ENCODE measurements around the gene NPAS3.

Gene NPAS3

DNA sequence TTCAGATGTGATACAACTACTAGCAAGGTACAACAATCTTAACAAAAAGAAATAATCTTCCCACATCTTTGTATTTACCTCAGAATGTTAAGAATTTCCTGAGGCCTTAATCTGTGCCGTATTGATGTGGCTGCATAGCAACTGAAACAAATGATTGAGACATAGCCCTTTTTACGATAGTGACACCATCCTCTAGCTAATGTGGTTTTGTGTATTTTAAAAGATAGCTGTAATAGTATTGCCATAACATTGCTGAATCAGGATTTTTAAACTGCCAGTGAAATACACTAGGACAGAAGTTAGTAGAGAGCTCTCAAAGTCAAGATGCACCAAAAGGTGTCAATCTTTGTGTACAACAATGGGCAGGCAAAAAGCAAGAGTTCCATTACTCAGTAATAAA lies 11.9 kb downstream of the NPAS3 start:
- Histone ChIP-seq H3K27ac (no peak overlapping the region), H3K9ac (ENCODE audit: insufficient read length) (no peak overlapping the region), H3K4me3 (no peak overlapping the region), H3K36me3 (ENCODE audit: insufficient read depth, low read length) (no peaks in the 10 kb centered on the region), H3K9me3 (ENCODE audit: low read depth, low read length) (no peaks in the 10 kb centered on the region)
- TF ChIP-seq EZH2 (IDR thresholded peaks at IDR 0.05), result no peak
- no peak for TF ChIP-seq POLR2AphosphoS5 (IDR thresholded peaks at IDR 0.05; ENCODE audit: borderline replicate concordance, low read depth, low read length)
- TF ChIP-seq FOXP2 (optimal IDR thresholded peaks at IDR 0.05; ENCODE audit: control extremely low read depth, extremely low read length, insufficient read depth), result no peak
- no peak for DNase-seq (ENCODE audit: low read depth, low spot score)

DNA sequence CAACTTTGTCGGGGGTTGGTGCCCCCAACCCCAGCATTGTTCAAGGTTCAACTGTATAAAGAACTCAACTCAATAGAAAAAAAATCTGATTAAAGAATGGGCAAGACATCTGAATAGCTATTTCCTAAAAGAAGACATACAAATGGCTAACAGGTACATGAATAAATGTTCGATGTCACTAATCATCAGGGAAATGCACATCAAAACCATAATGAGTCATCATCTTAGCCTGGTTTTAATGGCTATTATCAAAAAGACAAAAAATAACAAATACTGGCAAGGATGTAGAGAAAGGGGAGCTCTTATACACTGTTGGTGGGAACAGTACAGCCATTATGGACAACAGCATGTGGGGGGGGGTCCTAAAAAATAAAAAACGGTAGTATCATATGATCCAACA lies 28.7 kb downstream of the NPAS3 start:
- no peak overlapping the region for H3K27ac ChIP-seq
- no peaks in the 10 kb centered on the region for H3K9me3 ChIP-seq (ENCODE audit: low read depth, low read length)
- no peaks in the 10 kb centered on the region for H3K36me3 ChIP-seq (ENCODE audit: insufficient read depth, low read length)
- TF ChIP-seq POLR2AphosphoS5 (IDR thresholded peaks at IDR 0.05; ENCODE audit: borderline replicate concordance, low read depth, low read length), result no peak
- no peak for TF ChIP-seq FOXP2 (optimal IDR thresholded peaks at IDR 0.05; ENCODE audit: control extremely low read depth, extremely low read length, insufficient read depth)
- no peak for TF ChIP-seq EZH2 (IDR thresholded peaks at IDR 0.05)
- no peak for DNase-seq (ENCODE audit: low read depth, low spot score)
- no peak overlapping the region for H3K4me3 ChIP-seq
- no peak overlapping the region for H3K9ac ChIP-seq (ENCODE audit: insufficient read length)

DNA sequence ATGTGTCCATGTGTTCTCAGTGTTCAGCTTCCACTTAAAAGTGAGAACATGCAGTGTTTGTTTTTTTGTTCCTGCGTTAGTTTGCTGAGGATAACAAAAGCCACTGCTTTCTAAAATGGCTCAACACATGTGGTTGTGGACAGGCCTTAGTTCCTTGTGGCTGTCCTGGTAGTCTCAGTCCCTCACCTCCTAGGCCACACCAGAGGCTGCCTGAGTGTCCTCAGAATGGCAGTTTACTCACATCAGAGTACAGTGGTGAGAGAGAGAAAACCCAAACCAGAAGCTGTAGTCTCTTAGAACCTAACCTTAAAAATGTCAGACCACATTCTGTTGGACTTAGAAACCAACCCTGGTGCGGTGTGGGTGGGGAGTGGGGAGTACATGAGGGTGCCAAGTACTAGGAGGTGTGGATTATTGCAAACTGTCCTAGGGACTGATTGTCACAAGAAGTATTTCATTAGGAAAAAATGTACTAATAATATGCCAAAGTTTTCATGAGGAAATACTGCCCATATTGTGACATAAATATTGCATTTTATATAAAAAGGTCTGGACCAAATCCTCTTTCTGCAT lies 30.4 kb downstream of the NPAS3 start:
- TF ChIP-seq FOXP2 (optimal IDR thresholded peaks at IDR 0.05; ENCODE audit: control extremely low read depth, extremely low read length, insufficient read depth) (no peak), EZH2 (IDR thresholded peaks at IDR 0.05) (no peak), POLR2AphosphoS5 (IDR thresholded peaks at IDR 0.05; ENCODE audit: borderline replicate concordance, low read depth, low read length) (no peak)
- Histone ChIP-seq H3K9ac (ENCODE audit: insufficient read length) (no peak overlapping the region), H3K4me3 (no peak overlapping the region)

DNA sequence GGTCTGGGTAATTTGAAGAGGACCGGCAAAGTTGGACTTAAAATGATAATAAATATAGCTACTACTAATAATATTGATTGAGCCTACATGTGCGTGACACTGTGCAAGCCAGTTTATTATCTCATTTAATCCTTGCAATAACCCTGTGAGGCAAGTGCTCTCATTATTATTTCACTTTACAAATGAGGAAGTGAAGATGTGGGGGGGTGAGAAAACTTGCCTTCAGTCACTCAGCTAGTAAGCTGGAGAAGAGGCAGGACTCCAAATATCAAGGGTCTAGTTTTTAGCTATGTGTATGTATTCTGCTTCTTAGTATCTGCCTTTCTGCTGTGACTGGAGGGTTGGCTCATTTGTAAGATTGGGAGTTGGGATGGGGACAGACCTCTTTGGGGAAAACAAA lies 39.2 kb downstream of the NPAS3 start:
- TF ChIP-seq POLR2AphosphoS5 (IDR thresholded peaks at IDR 0.05; ENCODE audit: borderline replicate concordance, low read depth, low read length), result no peak
- TF ChIP-seq EZH2 (IDR thresholded peaks at IDR 0.05), result no peak
- H3K9me3 ChIP-seq (ENCODE audit: low read depth, low read length), result no peaks in the 10 kb centered on the region
- no peak overlapping the region for H3K9ac ChIP-seq (ENCODE audit: insufficient read length)
- no peak for DNase-seq (ENCODE audit: low read depth, low spot score)
- H3K4me3 ChIP-seq, result no peak overlapping the region
- H3K36me3 ChIP-seq (ENCODE audit: insufficient read depth, low read length), result no peaks in the 10 kb centered on the region
- no peak overlapping the region for H3K27ac ChIP-seq

More for the DNA sequence above, 30.4 kb downstream of the NPAS3 start:
- Histone ChIP-seq H3K36me3 (ENCODE audit: insufficient read depth, low read length) (no peaks in the 10 kb centered on the region), H3K9me3 (ENCODE audit: low read depth, low read length) (no peaks in the 10 kb centered on the region), H3K27ac (no peak overlapping the region)
- no peak for DNase-seq (ENCODE audit: low read depth, low spot score)

DNA sequence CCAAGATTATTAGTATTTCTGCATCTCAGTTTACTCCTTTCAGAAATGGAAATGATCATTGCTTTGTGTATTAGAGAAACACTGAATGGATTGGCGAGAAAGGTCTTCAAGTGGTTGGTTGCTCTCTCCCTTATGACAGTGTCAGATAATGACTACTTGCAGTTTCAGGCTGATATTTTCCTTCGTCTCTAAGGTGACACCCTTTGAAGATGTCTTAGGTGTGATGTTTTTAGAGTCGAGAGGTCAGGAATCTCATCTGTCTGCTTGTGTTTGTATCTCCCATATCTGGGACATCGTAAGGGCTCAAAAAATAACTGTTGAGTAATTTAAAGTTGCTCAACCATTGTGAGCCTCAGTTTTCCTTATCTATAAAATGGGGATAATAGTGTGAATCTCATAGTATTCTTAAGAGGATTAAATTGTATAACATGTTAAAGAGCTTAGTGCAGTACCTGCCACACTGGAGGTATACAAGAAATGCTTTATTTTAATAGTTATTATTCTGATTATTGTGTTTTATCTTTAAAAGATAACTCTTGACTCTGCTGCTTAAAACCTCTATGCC lies 40.1 kb downstream of the NPAS3 start:
- H3K9me3 ChIP-seq (ENCODE audit: low read depth, low read length), result no peaks in the 10 kb centered on the region
- no peak overlapping the region for H3K9ac ChIP-seq (ENCODE audit: insufficient read length)
- no peak overlapping the region for H3K4me3 ChIP-seq
- TF ChIP-seq FOXP2 (optimal IDR thresholded peaks at IDR 0.05; ENCODE audit: control extremely low read depth, extremely low read length, insufficient read depth) (no peak), POLR2AphosphoS5 (IDR thresholded peaks at IDR 0.05; ENCODE audit: borderline replicate concordance, low read depth, low read length) (no peak), EZH2 (IDR thresholded peaks at IDR 0.05) (no peak)
- H3K27ac ChIP-seq, result no peak overlapping the region
- DNase-seq (ENCODE audit: low read depth, low spot score), result no peak
- no peaks in the 10 kb centered on the region for H3K36me3 ChIP-seq (ENCODE audit: insufficient read depth, low read length)

DNA sequence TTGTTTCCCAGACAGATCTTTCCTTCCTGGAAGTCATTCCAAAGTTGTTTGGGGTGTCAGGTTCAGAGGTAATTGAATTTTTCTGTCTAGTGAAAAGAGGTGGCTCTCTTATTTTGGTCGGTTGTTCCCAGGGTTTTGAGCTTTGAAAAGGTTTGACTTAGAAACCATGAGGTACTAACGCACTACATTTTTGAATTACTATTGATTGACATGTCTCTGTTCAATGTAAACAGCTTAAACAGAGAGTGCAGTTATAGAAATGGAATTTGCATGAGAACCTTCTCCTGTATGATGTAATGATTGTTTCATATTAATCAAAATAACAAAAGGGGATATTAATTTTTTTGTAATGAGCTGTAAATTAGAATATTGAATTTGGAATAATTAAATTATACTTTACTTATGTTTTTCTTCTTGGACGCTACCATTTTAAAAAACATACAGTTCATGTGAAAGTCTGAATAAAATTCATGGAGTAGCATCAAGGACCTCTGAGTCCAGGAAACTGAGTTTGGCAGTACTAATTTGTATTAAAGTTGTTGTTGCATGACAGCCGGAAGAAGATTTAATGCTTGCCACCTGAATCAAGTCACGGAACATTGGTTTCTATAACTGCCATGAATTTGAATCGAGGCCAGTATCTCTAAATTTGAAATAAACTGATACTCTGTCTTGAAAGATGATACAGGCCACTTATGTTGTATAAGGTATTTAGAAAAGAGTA lies 41.7 kb downstream of the NPAS3 start:
- TF ChIP-seq FOXP2 (optimal IDR thresholded peaks at IDR 0.05; ENCODE audit: control extremely low read depth, extremely low read length, insufficient read depth), result no peak
- no peak for TF ChIP-seq POLR2AphosphoS5 (IDR thresholded peaks at IDR 0.05; ENCODE audit: borderline replicate concordance, low read depth, low read length)
- no peak for TF ChIP-seq EZH2 (IDR thresholded peaks at IDR 0.05)
- Histone ChIP-seq H3K36me3 (ENCODE audit: insufficient read depth, low read length) (no peaks in the 10 kb centered on the region), H3K4me3 (no peak overlapping the region), H3K9me3 (ENCODE audit: low read depth, low read length) (no peaks in the 10 kb centered on the region), H3K9ac (ENCODE audit: insufficient read length) (no peak overlapping the region), H3K27ac (no peak overlapping the region)
- no peak for DNase-seq (ENCODE audit: low read depth, low spot score)

DNA sequence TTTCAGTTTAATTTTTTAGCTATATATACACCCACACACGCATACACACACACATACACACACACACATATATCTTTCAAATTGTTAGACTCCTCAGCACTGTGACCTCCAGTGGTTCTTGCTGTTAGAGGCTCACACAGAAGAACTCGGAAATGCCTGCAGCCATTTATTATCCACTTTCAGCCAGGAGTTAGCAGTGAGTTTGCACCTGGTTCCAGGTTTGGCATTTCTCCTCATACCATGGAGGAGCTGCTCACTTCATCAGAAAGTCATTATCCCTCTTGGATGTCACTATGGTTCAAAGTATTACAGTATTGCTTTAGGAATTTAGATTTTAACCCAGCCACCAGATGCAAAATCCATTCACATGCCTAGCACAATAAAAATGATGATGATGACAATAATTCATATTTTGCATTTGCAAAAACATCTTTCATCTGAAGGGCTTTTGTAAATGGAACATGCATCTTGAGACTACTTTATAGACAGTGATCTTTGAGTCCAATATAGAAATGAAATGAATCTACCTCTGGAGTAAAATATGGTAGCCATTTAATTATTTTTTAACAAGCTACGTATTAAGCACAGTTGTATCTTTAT lies 42.3 kb downstream of the NPAS3 start:
- DNase-seq (ENCODE audit: low read depth, low spot score), result no peak
- Histone ChIP-seq H3K9ac (ENCODE audit: insufficient read length) (no peak overlapping the region), H3K9me3 (ENCODE audit: low read depth, low read length) (no peaks in the 10 kb centered on the region), H3K36me3 (ENCODE audit: insufficient read depth, low read length) (no peaks in the 10 kb centered on the region), H3K27ac (no peak overlapping the region), H3K4me3 (no peak overlapping the region)
- TF ChIP-seq EZH2 (IDR thresholded peaks at IDR 0.05) (no peak), FOXP2 (optimal IDR thresholded peaks at IDR 0.05; ENCODE audit: control extremely low read depth, extremely low read length, insufficient read depth) (no peak), POLR2AphosphoS5 (IDR thresholded peaks at IDR 0.05; ENCODE audit: borderline replicate concordance, low read depth, low read length) (no peak)

DNA sequence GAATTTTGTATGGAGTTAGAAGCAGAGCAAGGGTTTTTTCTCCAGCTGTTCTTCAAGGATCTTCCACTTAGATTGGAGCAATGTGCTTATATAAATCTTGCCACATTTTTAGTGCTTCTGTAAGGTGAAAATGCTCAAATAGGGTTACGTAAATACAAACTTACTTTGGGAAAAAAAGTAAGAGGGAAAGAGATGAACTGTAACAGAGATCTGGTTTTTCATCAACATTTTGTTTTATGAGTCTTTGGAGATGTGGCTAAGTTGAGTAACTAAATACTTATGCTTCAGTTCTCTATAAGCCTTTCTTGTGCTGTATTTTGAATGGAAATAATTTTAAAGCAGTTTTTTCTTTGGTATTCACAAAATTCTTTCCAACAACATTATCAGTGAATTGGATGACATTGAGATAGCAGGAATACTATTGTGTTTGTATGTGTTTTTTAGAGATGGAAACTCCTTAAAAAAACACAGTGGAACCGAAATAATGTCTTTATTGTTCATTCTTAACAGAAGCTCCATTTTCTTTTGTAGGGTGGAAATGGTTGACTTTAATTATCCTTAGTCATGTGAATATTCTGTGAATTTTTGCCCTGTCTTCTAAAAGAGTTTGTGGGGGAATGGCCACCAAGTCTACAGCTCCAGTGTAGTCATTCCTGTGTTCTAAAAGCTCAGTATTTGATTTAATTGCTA lies 45.7 kb downstream of the NPAS3 start:
- Histone ChIP-seq H3K36me3 (ENCODE audit: insufficient read depth, low read length) (no peaks in the 10 kb centered on the region), H3K9me3 (ENCODE audit: low read depth, low read length) (no peaks in the 10 kb centered on the region), H3K9ac (ENCODE audit: insufficient read length) (no peak overlapping the region), H3K4me3 (no peak overlapping the region), H3K27ac (no peak overlapping the region)
- TF ChIP-seq FOXP2 (optimal IDR thresholded peaks at IDR 0.05; ENCODE audit: control extremely low read depth, extremely low read length, insufficient read depth) (no peak), EZH2 (IDR thresholded peaks at IDR 0.05) (no peak), POLR2AphosphoS5 (IDR thresholded peaks at IDR 0.05; ENCODE audit: borderline replicate concordance, low read depth, low read length) (no peak)
- DNase-seq (ENCODE audit: low read depth, low spot score), result no peak
